Ammon's horn (tissue), 1 donor: ENCODE data around the gene SEZ6.
"Not testable (repeated sequence)": the region's sequence is repeated elsewhere in the genome, so short reads cannot be mapped to it uniquely, and the experiment has no call there.

Experiments used
- DNase-seq: peaks from one replicate; pipeline ENCODE4 v3.0.0-alpha.2; 2016; ENCODE audit warnings: low spot score

The SEZ6 gene

DNA sequence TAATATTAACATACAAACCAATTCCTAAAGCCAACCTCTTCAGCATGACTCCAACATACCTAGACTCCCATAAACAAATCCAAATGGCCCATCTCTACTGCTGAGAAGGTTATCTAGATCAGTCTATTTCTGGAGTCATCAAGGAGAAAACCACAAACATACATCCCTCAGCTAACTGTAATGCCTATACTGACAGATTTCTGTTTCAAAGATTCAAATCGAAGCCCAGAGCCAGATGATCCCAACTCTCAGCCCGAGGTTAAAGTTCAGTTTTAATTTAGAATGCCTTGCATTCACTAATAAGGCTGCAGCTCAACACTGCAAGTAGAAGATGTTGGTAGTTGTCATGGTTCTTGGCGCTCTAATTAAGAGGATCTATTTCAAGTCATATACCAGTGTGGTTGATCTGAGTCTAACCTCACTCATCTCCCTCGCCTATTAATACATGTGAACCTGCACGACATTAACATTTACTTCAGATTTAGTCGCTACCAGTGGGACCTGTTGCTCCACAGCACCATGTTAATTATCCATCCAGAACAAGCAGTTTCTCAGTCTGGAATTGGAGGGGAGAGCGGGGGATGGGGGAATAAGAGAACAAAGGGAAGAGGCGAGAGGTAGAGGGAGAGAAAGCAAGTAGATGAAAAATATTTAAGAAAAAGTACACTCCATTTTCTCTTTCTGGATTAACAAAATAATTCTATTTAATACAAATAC, 69.9 kb downstream of the SEZ6 start:
- DNase-seq = no peak

GRCh38 chr17:28934508-28934907, 71.3 kb downstream of the SEZ6 start:
- not testable (repeated sequence) for DNase-seq

GRCh38 chr17:28929787-28930186, 76.0 kb downstream of the SEZ6 start:
- no peak for DNase-seq

DNA sequence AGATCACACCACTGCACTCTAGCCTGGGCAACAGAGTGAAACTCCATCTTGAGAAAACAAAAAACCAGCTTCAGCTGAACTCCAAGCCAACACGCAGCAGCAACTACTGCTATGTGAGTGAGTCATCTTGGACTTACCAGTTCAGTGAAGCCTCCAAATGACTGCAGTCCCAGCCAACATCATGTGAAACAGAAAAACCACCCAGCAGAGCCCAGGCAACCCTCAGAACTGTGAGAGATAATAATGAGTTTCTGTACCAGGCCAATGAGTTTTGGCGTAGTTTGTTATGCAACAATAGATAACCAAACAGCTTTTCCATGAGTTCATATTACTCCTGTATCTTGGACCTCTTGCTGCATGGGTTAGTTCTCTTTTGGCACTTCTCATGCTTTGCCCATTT, 77.8 kb downstream of the SEZ6 start:
- no peak for DNase-seq

- DNase-seq = no peak
Measured at GRCh38 chr17:28926786-28927185, 79.0 kb downstream of the SEZ6 start.

GRCh38 chr17:28926366-28926765, 79.5 kb downstream of the SEZ6 start:
- DNase-seq = no peak

DNA sequence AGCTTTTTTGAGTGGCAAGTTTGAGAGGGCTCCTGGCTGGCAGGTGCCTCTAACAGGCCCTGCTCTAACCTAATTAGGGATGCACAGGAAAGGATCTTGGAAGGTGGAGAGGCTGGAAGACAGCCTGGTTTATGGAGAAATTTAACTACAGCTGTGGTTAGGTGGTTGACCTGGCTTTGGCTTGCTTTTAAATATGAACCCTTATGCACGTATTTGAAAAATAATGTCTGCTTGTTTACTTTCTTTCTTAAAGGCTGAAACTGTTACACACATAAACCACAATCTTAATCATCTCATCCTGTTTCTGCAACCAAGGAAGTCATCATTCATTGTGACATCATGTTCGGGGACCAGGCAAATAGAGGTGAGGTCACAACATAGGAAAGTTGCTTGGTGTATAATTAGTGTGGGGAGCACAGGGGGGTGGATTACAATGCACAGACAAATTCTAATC, 79.9 kb downstream of the SEZ6 start:
- DNase-seq = no peak

- no peak for DNase-seq
Measured at GRCh38 chr17:28920201-28920600, 85.6 kb downstream of the SEZ6 start.

DNA sequence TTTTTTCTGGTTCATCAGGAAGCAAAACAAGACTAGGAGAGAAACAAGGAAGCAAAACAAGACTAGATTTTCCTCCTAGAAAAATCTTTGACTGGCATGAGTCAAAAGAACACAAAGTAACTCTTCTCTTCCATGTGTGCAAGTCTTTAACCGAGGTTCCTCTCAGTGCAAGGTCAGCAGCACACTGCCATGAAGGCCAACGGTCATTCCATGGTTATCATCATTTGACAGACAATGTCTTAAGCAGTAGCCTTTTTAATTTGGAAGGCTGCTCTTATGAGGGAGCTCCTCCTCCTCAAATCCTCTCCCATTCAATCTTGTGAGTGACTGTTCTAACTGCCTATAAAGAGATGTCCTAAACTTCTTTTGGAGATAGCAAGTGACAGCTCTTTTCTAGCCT, 87.5 kb downstream of the SEZ6 start:
- DNase-seq = no peak

DNA sequence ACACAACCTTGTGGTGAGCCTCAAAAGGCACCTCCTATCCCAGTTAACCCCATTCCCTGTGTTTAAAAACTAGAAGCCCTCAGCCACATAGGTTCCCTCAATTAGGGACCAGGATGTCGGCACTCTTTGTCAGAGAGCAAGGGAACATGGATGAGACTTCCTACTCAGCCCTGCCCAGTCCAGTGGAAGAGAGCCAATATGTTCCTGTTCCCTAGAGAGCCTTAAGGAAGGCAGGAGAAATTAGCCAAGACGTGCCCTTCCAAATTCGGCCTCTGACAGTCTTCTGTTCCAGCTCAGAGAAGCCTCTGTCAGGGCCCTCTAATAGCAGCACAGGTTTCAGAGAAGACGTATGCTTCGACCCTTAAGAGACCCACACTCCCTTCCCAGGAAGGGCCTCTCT, 88.4 kb downstream of the SEZ6 start:
- no peak for DNase-seq

GRCh38 chr17:28917029-28917428, 88.8 kb downstream of the SEZ6 start:
- no peak for DNase-seq

DNA sequence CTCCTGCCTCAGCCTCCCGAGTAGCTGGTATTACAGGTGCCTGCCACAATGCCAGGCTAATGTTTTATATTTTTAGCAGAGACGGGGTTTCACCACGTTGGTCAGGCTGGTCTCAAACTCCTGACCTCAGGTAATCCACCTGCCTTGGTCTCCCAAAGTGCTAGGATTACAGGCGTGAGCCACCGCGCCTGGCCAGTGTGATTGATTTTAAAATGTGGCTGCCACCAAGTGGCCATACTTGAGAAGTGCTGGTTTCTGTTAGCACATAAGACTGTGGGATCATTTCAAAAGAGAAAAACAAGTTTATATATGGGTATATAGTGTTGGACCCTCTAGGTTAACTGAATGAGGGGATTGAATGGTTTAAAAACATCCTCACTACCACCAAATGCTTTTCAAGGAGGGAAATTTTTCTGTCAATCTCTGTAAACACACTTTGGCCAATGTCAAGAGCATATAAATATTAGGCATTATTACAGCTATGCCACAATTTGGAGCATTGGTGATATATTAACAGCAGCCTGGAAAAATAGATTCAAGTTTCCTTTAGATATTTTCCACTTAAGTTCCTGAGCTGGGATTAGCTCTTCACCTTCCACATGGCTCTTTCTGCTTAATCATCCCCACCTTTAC, 89.4 kb downstream of the SEZ6 start:
- peak; percentile 60 for DNase-seq

DNA sequence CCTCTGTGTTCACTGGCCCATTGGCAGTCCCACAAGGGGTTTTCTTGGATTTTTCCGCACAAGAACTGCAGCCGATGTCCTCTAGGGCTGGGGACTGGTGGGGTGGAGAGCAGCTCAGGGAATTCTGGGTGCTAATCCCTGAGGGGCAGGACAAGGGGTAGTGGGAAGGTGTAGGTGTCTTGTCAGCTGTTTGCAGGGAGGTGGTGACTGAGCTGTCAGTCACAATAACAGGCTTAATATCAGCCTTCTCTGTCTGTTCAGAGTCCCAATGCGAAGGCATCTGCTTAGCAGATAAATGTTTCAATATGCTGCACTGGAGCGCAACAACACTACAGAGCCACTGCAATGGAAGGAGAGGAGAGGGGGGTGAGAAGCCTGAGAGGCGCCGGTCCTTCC, 92.9 kb downstream of the SEZ6 start:
- no peak for DNase-seq

- DNase-seq = peak; percentile 28
Measured at GRCh38 chr17:28912281-28912937, 93.4 kb downstream of the SEZ6 start.

- no peak for DNase-seq
Measured at GRCh38 chr17:28911411-28912045, 94.3 kb downstream of the SEZ6 start.

DNA sequence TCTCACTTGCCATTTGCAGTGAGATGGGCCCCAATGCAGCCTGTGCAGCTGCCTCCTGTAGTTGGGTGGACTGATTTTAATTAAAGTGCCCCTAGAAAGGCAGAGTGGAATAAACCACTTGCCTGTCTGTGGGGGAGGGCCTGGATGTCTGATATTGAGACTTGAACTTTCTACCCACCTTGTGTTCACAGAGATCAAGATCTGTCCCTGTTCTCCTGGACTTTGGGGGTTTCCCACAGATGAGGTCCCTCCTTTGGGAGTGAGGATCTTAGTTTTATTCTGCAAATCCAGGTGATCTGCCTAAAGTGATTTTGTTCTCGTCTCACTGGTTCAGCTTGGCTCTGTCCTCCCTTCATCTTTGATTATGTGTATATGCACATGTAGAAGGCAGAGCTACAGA, 95.3 kb downstream of the SEZ6 start:
- no peak for DNase-seq

DNA sequence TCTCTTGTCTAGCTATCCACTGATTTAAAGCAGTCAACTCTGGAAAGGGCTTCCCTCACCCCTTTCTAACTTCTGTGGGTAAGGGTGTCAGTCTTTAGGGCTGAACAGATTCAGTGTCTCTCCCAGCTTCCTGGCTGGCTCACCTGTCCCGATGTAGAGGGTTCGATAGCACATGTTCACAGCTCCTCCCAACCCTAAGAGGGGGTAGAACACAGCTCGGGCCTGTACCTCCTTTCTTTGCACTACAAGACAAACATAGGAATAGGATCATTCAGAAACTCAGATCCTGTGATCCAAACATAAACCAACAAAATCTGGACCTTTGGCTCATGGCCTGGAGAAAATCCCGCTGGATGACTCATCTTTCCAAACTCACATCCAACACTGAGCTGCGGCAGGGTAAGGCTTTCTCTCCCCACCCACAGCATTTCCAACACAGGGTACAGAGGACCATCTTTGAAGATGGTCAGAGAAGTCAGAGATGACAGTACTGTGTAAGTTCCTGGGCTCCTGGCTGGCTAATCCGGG, 97.1 kb downstream of the SEZ6 start:
- peak; percentile 34 for DNase-seq

DNA sequence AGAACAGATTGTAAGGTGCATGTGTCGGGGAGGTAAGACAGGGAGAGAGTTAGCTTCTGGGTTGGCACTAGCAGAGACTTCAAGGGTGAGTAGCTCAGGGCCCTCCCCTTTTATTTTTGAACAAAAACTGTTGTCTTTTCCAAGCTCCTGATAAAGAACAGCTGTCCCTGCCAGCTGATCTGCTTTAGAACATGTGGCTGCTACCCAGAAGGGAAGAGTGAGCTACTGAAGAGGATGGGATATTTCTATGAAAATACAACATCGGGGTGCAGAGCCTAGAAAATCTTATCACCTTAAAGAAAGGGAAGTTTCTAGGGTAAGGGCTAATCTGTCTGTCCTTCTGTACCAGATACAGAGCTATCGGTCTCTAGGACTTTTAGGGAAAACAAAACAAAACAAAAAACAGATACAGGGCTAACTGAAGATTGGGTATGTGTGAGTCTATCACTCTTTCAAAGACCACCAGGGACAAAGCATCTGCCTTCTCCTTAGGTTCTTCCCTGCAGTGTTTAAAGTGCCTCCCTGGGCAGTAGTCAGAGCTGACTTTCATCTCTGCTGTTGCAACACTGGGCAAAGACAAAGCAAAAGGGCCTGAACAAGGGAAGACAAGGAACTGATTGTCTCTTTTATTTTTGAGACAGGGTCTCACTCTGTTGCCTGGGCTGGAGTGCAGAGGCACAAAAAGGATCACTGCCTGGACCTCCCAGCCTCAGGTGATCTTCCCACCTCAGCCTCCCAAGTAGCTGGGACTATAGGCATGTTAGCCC, 97.9 kb downstream of the SEZ6 start:
- DNase-seq = no peak

DNA sequence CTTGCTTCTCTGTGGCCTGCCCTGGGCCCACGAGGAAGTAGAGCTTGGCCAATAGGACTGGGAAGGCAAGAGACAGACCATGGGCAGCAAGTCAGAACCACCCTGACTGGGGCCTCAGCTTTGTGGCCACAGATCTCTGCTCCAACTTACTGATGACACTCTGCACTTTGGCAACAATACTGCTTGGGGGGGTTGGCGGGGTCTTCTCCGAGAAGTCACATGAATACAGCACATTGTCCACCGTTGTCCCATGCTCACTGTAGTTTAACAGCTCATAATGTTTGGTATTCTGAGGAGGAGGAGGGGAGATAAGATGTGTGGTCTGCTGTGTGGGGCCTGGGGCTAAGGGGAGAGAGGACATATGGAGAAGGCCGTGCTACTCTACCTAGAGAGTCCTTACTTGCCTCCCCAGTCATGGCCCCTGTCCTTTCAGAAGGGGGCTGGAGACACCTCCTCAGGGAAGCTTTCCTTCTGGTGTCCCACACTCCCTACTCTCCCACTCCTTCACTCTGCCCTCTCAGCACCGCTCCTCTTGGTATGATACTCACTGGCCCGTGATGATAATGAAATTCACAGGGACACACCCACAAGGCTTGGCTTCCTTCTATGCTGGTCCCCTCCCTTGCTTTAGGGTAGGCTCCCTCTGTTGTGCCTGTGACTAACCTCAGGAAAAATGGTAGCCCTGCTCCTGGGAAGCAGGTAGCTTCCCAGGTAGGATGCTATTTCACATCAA, 99.0 kb downstream of the SEZ6 start:
- DNase-seq = no peak

DNA sequence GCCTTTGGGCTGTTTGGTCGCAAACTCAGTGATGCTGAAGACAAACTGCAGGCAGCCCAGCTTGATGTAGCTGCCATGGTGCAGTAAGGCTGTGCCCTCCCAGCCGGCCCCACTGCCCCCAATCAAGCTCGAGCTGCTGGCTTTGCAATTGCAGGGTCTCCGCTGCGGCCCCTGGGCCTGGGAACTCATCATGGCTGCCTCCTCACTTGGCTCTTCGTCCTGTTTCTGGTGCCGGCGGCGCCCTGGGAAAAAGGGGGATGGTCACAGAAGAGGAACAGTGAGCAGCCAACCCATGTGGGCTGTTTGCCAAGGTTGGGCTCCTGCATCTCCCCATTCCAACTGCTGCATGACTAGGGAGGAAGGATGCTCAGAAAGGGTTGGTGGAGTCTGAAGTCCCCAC, 99.6 kb downstream of the SEZ6 start:
- no peak for DNase-seq
